IPS DF 4.7 (cell line): ENCODE results near the gene MACROD2.
"Not testable (repeated sequence)": the region's sequence is repeated elsewhere in the genome, so short reads cannot be mapped to it uniquely, and the experiment has no call there.

Experiments
- DNase-seq: peaks from one replicate; pipeline ENCODE4 v3.0.0-alpha.2; 2013; ENCODE audit warnings: low spot score; ENCODE audit errors: extremely low read depth

The MACROD2 gene

GRCh38 chr20:15320941-15321340, 1325.6 kb downstream of the MACROD2 start:
- no peak for DNase-seq

DNA sequence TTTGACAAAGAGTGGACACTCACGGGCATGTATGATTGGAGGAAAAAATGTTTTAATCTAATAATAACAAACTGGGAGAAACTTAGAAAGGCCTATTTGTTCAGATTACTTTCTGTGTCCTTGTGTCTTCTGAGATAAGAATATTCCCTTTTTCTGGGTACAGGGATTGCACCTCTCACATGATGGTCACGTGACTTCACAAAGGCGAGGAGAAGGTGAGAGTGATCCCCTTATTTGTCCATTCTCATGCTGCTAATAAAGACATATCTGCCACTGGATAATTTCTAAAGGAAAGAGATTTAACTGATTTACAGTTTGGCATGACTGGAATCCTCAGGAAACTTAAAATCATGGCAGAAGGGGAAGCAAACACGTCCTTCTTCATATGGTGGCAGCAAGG, 1331.8 kb downstream of the MACROD2 start:
- DNase-seq: no peak

- DNase-seq: no peak
Measured at GRCh38 chr20:15328084-15328483, 1332.8 kb downstream of the MACROD2 start.

DNA sequence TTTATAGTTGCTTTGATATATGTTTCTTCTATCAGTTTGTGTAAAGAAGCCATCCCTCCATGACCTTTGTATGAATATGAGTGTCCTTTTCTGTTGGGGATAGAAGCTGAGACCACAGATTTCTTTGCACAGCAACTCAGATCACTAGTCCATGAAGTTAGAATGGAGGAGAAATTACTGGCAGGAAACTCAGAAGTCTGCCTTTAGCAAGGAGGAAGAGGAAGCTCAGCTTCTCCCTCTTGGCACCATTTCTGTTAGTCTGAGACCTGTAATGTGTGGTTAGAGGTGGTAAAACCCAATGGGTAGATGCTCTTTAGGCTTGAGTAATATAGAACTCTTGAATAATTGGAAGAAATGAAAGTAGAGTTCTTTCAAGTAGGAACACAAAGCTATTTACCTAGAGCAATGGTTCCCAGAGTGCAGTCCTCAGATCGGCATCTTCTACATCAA, 1337.4 kb downstream of the MACROD2 start:
- no peak for DNase-seq

- DNase-seq: no peak
Measured at GRCh38 chr20:15333170-15333569, 1337.9 kb downstream of the MACROD2 start.

DNA sequence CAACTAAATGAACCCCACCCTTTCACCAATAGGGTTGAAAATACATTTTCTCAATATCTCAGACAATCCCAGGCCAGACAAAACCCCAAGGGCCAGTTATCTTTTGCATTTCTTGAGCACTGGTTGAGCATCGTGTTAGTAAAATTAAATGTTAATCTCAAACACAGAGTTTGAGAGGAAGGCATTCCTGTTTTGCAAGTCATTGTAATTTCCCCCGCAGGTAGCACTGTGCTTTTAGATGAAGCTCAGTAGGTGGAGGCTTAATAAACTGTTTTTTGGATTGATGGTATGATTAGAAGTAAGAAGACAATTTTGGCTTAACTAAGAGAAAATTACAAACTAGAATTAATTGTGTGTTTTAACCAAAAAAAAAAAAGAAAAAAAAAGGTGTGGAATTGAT, 1340.7 kb downstream of the MACROD2 start:
- DNase-seq: no peak

- no peak for DNase-seq
Measured at GRCh38 chr20:15336536-15336935, 1341.2 kb downstream of the MACROD2 start.

DNA sequence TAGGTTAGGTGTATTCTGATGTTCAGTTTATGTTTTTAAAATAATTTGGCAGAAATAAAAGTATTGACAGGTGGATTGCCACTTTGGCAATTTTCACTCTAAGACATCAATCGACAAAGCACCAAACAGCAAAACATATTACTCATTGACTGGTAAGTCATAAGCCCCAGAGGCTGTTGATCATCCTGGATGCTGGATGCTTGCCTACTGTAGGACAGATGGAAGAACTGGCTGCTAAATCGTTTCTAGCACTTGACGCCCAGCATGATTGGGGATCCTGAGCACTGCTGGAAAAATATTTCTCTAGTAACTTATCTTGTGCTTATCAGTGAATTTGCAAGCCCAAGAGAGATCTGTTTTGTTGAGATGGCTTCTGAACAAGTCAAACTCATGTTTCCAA, 1343.9 kb downstream of the MACROD2 start:
- no peak for DNase-seq

DNA sequence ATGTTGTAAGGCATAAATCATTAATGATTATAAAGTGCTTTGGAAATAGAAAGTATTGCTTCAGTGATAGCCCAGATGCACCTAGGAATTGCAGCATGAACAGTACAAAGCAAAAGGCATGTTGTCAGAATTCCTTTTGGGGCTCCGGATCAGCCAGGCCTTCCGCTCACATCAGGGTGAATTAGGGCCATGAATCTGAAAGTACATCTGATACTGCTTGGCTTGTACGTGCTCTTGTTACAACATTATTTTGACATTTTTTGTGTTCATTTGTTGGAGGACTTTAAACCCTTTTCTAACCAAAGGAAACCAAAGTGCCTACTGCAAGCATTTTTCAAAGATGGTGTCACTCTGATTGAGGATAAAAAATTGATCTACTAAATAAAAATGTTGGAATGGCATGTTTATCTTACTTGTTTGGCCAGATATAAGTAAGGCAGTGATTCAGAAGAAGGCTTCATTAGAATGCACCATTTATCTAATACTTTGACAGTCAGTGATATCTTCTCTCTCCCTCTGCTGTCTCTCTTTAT, 1347.7 kb downstream of the MACROD2 start:
- no peak for DNase-seq

- DNase-seq: no peak
Measured at GRCh38 chr20:15345287-15345686, 1350.0 kb downstream of the MACROD2 start.

GRCh38 chr20:15346657-15347280, 1351.5 kb downstream of the MACROD2 start:
- DNase-seq: no peak

DNA sequence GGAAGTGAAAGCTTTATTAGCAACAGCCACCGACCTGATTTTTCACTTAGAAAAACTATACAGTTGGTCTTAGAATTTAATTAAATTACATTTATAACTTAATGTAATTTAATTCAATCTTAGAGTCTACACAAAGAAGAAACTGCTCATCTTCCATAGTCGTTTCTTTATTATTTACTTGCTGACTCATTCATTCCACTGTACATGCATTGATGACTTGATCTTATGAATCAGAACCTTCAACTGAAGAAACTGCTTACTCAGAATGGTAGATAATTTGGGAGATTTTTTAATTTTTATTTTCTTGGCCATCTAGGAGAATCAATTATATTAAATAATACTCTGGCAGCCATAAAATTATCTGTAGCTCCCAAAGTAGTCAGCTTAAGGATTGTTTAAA, 1363.7 kb downstream of the MACROD2 start:
- no peak for DNase-seq

DNA sequence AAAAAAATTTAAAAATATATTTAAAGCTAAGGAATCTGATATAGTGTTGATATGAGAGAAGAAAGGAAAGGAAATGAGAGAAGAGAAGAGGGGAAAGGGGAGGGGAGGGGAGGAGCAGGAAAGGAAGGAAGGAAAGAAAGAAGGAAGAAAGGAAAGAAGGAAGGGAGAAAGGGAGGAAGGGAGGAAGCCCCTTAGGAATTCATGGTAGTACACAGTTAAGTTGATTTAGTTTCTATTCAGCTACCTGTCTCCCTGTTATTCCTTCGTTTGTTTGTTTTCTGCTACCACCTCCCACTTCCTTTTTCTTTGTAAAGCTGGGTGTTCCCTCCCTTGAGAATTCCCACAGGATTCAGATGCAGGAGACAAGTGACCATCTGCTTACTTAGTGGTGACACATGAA, 1367.5 kb downstream of the MACROD2 start:
- peak; percentile 7 for DNase-seq

DNA sequence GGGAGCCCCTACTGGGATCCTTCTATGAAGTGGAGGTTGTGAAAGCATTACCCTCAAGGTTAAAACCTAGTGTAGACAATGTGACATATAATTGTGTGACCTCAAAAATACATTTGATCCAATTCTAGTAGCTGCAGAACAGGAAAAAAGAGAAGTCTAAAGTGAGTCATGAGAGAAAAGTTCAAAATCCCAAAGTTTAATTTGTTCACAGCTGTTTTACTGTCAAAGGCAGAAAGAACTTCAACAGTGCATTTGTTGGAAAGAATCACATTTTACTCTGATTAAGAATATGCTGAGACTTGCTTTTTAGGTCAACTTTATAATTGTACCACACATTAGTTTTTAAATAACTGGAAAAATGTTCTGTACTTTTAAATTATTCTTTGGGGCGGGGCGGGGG, 1369.5 kb downstream of the MACROD2 start:
- DNase-seq: no peak

DNA sequence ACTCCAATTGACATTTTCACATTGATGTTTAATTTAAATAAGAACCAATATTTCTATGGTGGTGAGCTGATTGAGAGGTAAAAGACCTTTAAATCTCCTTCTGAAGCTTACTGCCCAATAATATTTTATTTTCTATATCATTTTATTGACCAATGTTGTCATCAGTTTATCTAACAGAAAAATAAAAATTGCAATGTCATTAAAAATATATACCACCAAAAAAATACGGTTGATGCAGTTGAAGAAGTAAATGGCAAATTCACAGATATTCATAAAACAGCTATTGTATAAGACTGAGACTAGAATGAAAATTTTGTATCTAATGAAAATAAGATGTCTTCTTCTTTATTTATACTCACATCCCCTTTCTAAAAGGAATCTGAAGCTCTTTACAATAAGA, 1375.1 kb downstream of the MACROD2 start:
- no peak for DNase-seq

DNA sequence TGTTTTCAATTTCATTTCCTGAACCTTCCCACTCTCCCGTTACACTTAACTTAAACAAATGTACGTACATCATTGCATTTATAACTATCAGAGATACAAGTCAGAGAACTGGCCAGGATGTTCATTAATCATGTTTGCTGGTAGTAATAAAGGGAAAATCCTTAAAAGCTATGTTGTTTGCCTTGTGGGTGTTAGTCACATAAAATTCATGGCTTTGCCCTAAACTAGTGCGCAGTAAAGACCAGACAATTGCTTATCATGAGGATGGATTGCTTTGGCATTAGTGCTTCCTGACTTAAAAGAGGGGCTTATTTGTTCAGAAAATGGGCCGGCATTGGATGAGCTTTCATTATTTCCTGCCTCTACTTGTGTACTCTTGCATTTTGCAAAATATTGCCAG, 1379.4 kb downstream of the MACROD2 start:
- no peak for DNase-seq

- DNase-seq: no peak
Measured at GRCh38 chr20:15375836-15376235, 1380.5 kb downstream of the MACROD2 start.

GRCh38 chr20:15377603-15378002, 1382.3 kb downstream of the MACROD2 start:
- not testable (repeated sequence) for DNase-seq

- DNase-seq: no peak
Measured at GRCh38 chr20:15378151-15378550, 1382.8 kb downstream of the MACROD2 start.

- no peak for DNase-seq
Measured at GRCh38 chr20:15379681-15380296, 1384.5 kb downstream of the MACROD2 start.

GRCh38 chr20:15380770-15381169, 1385.5 kb downstream of the MACROD2 start:
- no peak for DNase-seq

- no peak for DNase-seq
Measured at GRCh38 chr20:15387228-15387627, 1391.9 kb downstream of the MACROD2 start.

GRCh38 chr20:15395457-15395856, 1400.1 kb downstream of the MACROD2 start:
- no peak for DNase-seq
